HG03039 (cell line): ENCODE results near the gene RNF222.
"Not testable (repeated sequence)": the region's sequence is repeated elsewhere in the genome, so short reads cannot be mapped to it uniquely, and the experiment has no call there.

Experiments
- ATAC-seq: cut with Tn5 transposase; IDR thresholded peaks from one replicate; pipeline ENCODE4 v1.9.1; 2021; ENCODE audit warnings: mild to moderate bottlenecking, moderate library complexity; ENCODE audit not compliant: unreplicated experiment

Gene RNF222

GRCh38 chr17:8347001-8347400, 50.6 kb downstream of the RNF222 start:
- ATAC-seq = not testable (repeated sequence)

- no peak for ATAC-seq
Observed at GRCh38 chr17:8345951-8346665, 51.5 kb downstream of the RNF222 start.

GRCh38 chr17:8345052-8345690, 52.5 kb downstream of the RNF222 start:
- ATAC-seq = no peak

GRCh38 chr17:8341456-8341855, 56.2 kb downstream of the RNF222 start:
- ATAC-seq = no peak
